Testis (tissue), 3 donors: ENCODE results near the gene DRG2. TPM values are rescaled to one million over a fixed set of nuclear protein-coding genes. Genes with fewer than 3 reads are reported as not detected.

Source experiments
- DNase-seq: peaks from one replicate; pipeline ENCODE4 v3.0.0-alpha.2; 2019
- H3K27ac ChIP-seq, 2 donors: fragments of 200-600 bp; sonication (generic); one replicate each; pipeline ENCODE4 v1.5.1; 2019
- H3K27me3 ChIP-seq: fragments of 200-600 bp; sonication (generic); one replicate; pipeline ENCODE4 v1.5.1; 2019
- H3K36me3 ChIP-seq: fragments of 200-600 bp; sonication (generic); one replicate; pipeline ENCODE4 v1.5.1; 2017; ENCODE audit warnings: low read depth; ENCODE audit errors: missing control alignments
- H3K4me1 ChIP-seq: fragments of 200-600 bp; sonication (generic); one replicate; pipeline ENCODE4 v1.5.1; 2019
- H3K4me3 ChIP-seq, 2 donors: fragments of 200-600 bp; sonication (generic); one replicate each; pipeline ENCODE4 v1.5.1; 2017 to 2019
- H3K9me3 ChIP-seq: fragments of 200-600 bp; sonication (generic); one replicate; pipeline ENCODE4 v1.5.1; 2017
- CTCF ChIP-seq, 3 experiments: fragments of 450-650 bp in 2 of 3; fragments of 200-600 bp in 1 of 3; sonication (generic) in 1 of 3; IDR thresholded peaks; one replicate each; pipeline ENCODE4 v1.5.1; 2016 to 2019; ENCODE audit warnings: antibody characterized with exemption in 3 of 3, mild to moderate bottlenecking in 2 of 3, moderate library complexity in 1 of 3
- POLR2A ChIP-seq: fragments of 450-650 bp; IDR thresholded peaks from one replicate; pipeline ENCODE4 v1.6.1; 2017; ENCODE audit warnings: antibody characterized with exemption, mild to moderate bottlenecking, moderate library complexity
- WGBS, 2 donors: methylation state at CpG; one replicate each; pipeline ENCODE4 v1.1.5; 2018; 5-methylcytosine and 5-hydroxymethylcytosine counted together
- intact Hi-C: fragments of 100-400 bp; cut with DNase I; formaldehyde crosslinking; loops from one replicate; pipeline ENCODE4 v1.15.1; 2023; ENCODE audit warnings: low total_unique reads
- polyA plus RNA-seq: library from polyadenylated mRNA; stranded (reverse); fragments of 350-450 nt; fragmentation: Illumina TruSeq; extraction: RNeasy Lipid Tissue Mini Kit (QIAGEN cat#74804); gene quantifications from one replicate; pipeline ENCODE4 v1.2.3, GENCODE V29; 2014; ENCODE audit warnings: low read depth, low replicate concordance; ENCODE audit not compliant: insufficient read depth
- total RNA-seq, 2 donors: library from RNA; depleted of rRNA; stranded (reverse); fragments of >200 nt; gene quantifications; one replicate each; pipeline ENCODE4 v1.2.3, GENCODE V29; 2016

The DRG2 gene
- total and polyA plus RNA-seq, 3 donors from 2014 or later = 26.0 to 43.1 (median 42.9) TPM

- intact Hi-C loops = no loop called here
- WGBS, 2 donors = 75 to 77% methylated on average over 10 to 11 of the region's 11 CpGs
- no peaks in the 10 kb centered on the region for H3K9me3 ChIP-seq
- no peaks in the 10 kb centered on the region for H3K27me3 ChIP-seq
- no peak overlapping the region for H3K27ac ChIP-seq
- H3K36me3 ChIP-seq = no peaks in the 10 kb centered on the region
- no peak for DNase-seq
- no peak overlapping the region for H3K4me3 ChIP-seq
- TF ChIP-seq CTCF (IDR thresholded peaks at IDR 0.05) = no peak
- no peak for TF ChIP-seq POLR2A
- peaks cover 3% of the 10 kb centered on the region for H3K4me1 ChIP-seq
These were observed 36.8 kb downstream of the DRG2 start for GRCh38 chr17:18124345-18125126.

GRCh38 chr17:18129041-18129502, 41.3 kb downstream of the DRG2 start:
- Histone ChIP-seq H3K4me1 (peaks cover 3% of the 10 kb centered on the region), H3K36me3 (no peaks in the 10 kb centered on the region), H3K4me3 (no peak overlapping the region), H3K9me3 (no peaks in the 10 kb centered on the region), H3K27me3 (no peaks in the 10 kb centered on the region), H3K27ac (no peak overlapping the region)
- DNase-seq = peak; percentile 73
- intact Hi-C loops = no loop called here
- TF ChIP-seq POLR2A = no peak
- no peak for TF ChIP-seq CTCF (IDR thresholded peaks at IDR 0.05)
- 59 to 65% methylated on average over 2 to 4 of the region's 4 CpGs for WGBS, 2 donors

GRCh38 chr17:18132711-18133110, 45.0 kb downstream of the DRG2 start:
- 89 to 98% methylated on average over 5 of the region's 5 CpGs for WGBS, 2 donors
- H3K9me3 ChIP-seq = no peaks in the 10 kb centered on the region
- H3K4me1 ChIP-seq = peaks cover 3% of the 10 kb centered on the region
- no peaks in the 10 kb centered on the region for H3K27me3 ChIP-seq
- TF ChIP-seq POLR2A (no peak), CTCF (IDR thresholded peaks at IDR 0.05) (no peak)
- intact Hi-C loops = no loop called here
- no peak overlapping the region for H3K4me3 ChIP-seq
- H3K27ac ChIP-seq = no peak overlapping the region
- no peaks in the 10 kb centered on the region for H3K36me3 ChIP-seq
- DNase-seq = no peak

- TF ChIP-seq CTCF (IDR thresholded peaks at IDR 0.05) = no peak
- Histone ChIP-seq H3K36me3 (no peaks in the 10 kb centered on the region), H3K27ac (no peak overlapping the region), H3K9me3 (no peaks in the 10 kb centered on the region), H3K4me1 (peaks cover 10% of the 10 kb centered on the region), H3K4me3 (no peak overlapping the region), H3K27me3 (no peaks in the 10 kb centered on the region)
- no peak for DNase-seq
- intact Hi-C loops = no loop called here
- 88 to 93% methylated on average over 16 to 18 of the region's 19 CpGs for WGBS, 2 donors
These were observed 48.6 kb downstream of the DRG2 start for GRCh38 chr17:18136357-18136756.
